Smooth muscle cell (in vitro differentiated cells): Measurements from ENCODE around the gene KCNH3. TPM values are rescaled to one million over a fixed set of nuclear protein-coding genes. Genes with fewer than 3 reads are reported as not detected.
"Not testable (repeated sequence)": the region's sequence is repeated elsewhere in the genome, so short reads cannot be mapped to it uniquely, and the experiment has no call there.

Experiments used
- DNase-seq: peaks from one replicate; lab custom pipeline; 2025; ENCODE audit not compliant: unreplicated experiment; lab: John Stamatoyannopoulos, UW
- H2AFZ ChIP-seq: fragments of 200-600 bp; sonication (generic); 2 replicates; pipeline ENCODE4 v1.6.0; 2016; ENCODE audit warnings: antibody characterized with exemption, low read depth, mild to moderate bottlenecking
- H3F3A ChIP-seq: fragments of 200-600 bp; sonication (generic); 2 replicates; pipeline ENCODE4 v1.6.0; 2017; ENCODE audit warnings: antibody characterized with exemption, low read depth
- H3K27ac ChIP-seq: fragments of 200-600 bp; sonication (generic); 2 replicates; pipeline ENCODE4 v1.5.1; 2016; ENCODE audit warnings: low read depth, mild to moderate bottlenecking
- H3K27me3 ChIP-seq: fragments of 200-600 bp; sonication (generic); 2 replicates; pipeline ENCODE4 v1.6.1; 2016; ENCODE audit warnings: low read depth, mild to moderate bottlenecking
- H3K36me3 ChIP-seq: fragments of 200-600 bp; sonication (generic); 2 replicates; pipeline ENCODE4 v1.5.1; 2016; ENCODE audit warnings: low read depth
- H3K4me1 ChIP-seq: fragments of 200-600 bp; sonication (generic); 2 replicates; pipeline ENCODE4 v1.5.1; 2016; ENCODE audit warnings: low read depth
- H3K4me2 ChIP-seq: fragments of 200-600 bp; sonication (generic); 2 replicates; pipeline ENCODE4 v1.6.0; 2016; ENCODE audit warnings: mild to moderate bottlenecking
- H3K4me3 ChIP-seq: fragments of 200-600 bp; sonication (generic); 2 replicates; pipeline ENCODE4 v1.5.1; 2016; ENCODE audit warnings: mild to moderate bottlenecking
- H3K79me2 ChIP-seq: fragments of 200-600 bp; sonication (generic); 2 replicates; pipeline ENCODE4 v1.6.0; 2016; ENCODE audit warnings: low read depth, mild to moderate bottlenecking
- H3K9ac ChIP-seq: fragments of 200-600 bp; sonication (generic); 2 replicates; pipeline ENCODE4 v1.6.0; 2016; ENCODE audit warnings: low read depth
- H3K9me3 ChIP-seq: fragments of 200-600 bp; sonication (generic); replicated peaks from 2 replicates; pipeline ENCODE4 v1.5.1; 2016; ENCODE audit warnings: low read depth
- H4K20me1 ChIP-seq: fragments of 200-600 bp; sonication (generic); 2 replicates; pipeline ENCODE4 v1.6.0; 2016; ENCODE audit warnings: low read depth
- CTCF ChIP-seq: fragments of 200-600 bp; sonication (generic); IDR thresholded peaks from 2 replicates; pipeline ENCODE4 v1.5.1; 2017; ENCODE audit warnings: borderline replicate concordance, mild to moderate bottlenecking, antibody characterized with exemption; ENCODE audit not compliant: insufficient read depth, poor library complexity, severe bottlenecking
- WGBS: methylation state at CpG from one replicate; pipeline ENCODE4 v1.1.7; 2016; ENCODE audit warnings: low lambda C conversion rate; 5-methylcytosine and 5-hydroxymethylcytosine counted together
- polyA plus RNA-seq: library from polyadenylated mRNA; unstranded; fragments of >200 nt; fragmentation: Nextera tagmentation; extraction: Ambion mirVana; gene quantifications from 2 replicates; pipeline ENCODE4 v1.2.1, GENCODE V29; 2016
- small RNA-seq: library from RNA; depleted of rRNA; stranded (forward); fragments of <200 nt; gene quantifications from one replicate; pipeline ENCODE3, GENCODE V24; 2014
- total RNA-seq: library from RNA; depleted of rRNA; stranded (reverse); fragments of >200 nt; gene quantifications from 2 replicates; pipeline ENCODE4 v1.2.3, GENCODE V29; 2014

The KCNH3 gene
- total and polyA plus RNA-seq, 2 experiments from 2014 or later = 0.09 to 0.94 TPM

GRCh38 chr12:49604856-49605255 lies 66.0 kb downstream of the KCNH3 start:
- 58% methylated on average over 5 of the region's 5 CpGs for WGBS
- Histone ChIP-seq H3K9ac (no peak overlapping the region), H4K20me1 (no peaks in the 10 kb centered on the region), H3K36me3 (no peaks in the 10 kb centered on the region), H3K4me1 (no peaks in the 10 kb centered on the region), H3K79me2 (no peaks in the 10 kb centered on the region), H2AFZ (no peak overlapping the region), H3K4me2 (no peak overlapping the region), H3K9me3 (no peaks in the 10 kb centered on the region), H3K4me3 (no peak overlapping the region), H3F3A (no peaks in the 10 kb centered on the region), H3K27ac (no peak overlapping the region), H3K27me3 (no peaks in the 10 kb centered on the region)
- no peak for TF ChIP-seq CTCF
- DNase-seq = no peak

- not testable (repeated sequence) for H3K27me3 ChIP-seq, H3K36me3 ChIP-seq, H3K79me2 ChIP-seq, DNase-seq, H4K20me1 ChIP-seq, H3K4me3 ChIP-seq, H3K27ac ChIP-seq, H3F3A ChIP-seq, H3K4me2 ChIP-seq, H3K4me1 ChIP-seq, H3K9me3 ChIP-seq, H2AFZ ChIP-seq, H3K9ac ChIP-seq
- 91% methylated on average over 4 of the region's 4 CpGs for WGBS
Measured at GRCh38 chr12:49605539-49605938, 66.7 kb downstream of the KCNH3 start, which contains the start of gene FAM186B. Gene FAM186B, minus strand, starts transcription at chr12:49605639. Its CDS starts 162 bp downstream, at chr12:49605477.

Small RNAs within 50 kb of the gene (small RNA-seq; reads per million reads assigned to genes)
- not detected for gene POLR2KP1
- not detected for gene RNU6-834P

Other genes with a start within 250 kb of the KCNH3 start
- not detected in 2 replicates for gene PRPH, start 243.9 kb upstream of the KCNH3 start, total RNA-seq
- 0.43 TPM in 1 of 2 replicates, not detected in the other for gene PRPH, start 243.9 kb upstream of the KCNH3 start, polyA plus RNA-seq
- gene TROAP, start 215.8 kb upstream of the KCNH3 start, total RNA-seq = 2.6 and 3.7 TPM in 2 replicates
- 8.5 and 10.2 TPM in 2 replicates for gene TROAP, start 215.8 kb upstream of the KCNH3 start, polyA plus RNA-seq
- not detected in 2 replicates for gene C1QL4, start 201.8 kb upstream of the KCNH3 start, total RNA-seq
- 0.09 TPM in 1 of 2 replicates, not detected in the other for gene C1QL4, start 201.8 kb upstream of the KCNH3 start, polyA plus RNA-seq
- 0.09 and 1.1 TPM in 2 replicates for gene DNAJC22, start 192.1 kb upstream of the KCNH3 start, total RNA-seq
- gene DNAJC22, start 192.1 kb upstream of the KCNH3 start, polyA plus RNA-seq = 1.8 and 2.4 TPM in 2 replicates
- 32.0 and 35.6 TPM in 2 replicates for gene SPATS2, start 171.6 kb upstream of the KCNH3 start, total RNA-seq
- 33.6 and 39.0 TPM in 2 replicates for gene SPATS2, start 171.6 kb upstream of the KCNH3 start, polyA plus RNA-seq
- 41.4 and 46.4 TPM in 2 replicates for gene MCRS1, start 29.1 kb downstream of the KCNH3 start, total RNA-seq
- gene MCRS1, start 29.1 kb downstream of the KCNH3 start, polyA plus RNA-seq = 54.4 and 55.2 TPM in 2 replicates
- gene FAM186B, start 66.6 kb downstream of the KCNH3 start, total RNA-seq = 0.09 and 1.3 TPM in 2 replicates
- gene FAM186B, start 66.6 kb downstream of the KCNH3 start, polyA plus RNA-seq = 0.18 and 0.26 TPM in 2 replicates
- 5.7 and 6.2 TPM in 2 replicates for gene PRPF40B, start 84.5 kb downstream of the KCNH3 start, total RNA-seq
- 19.8 and 22.8 TPM in 2 replicates for gene PRPF40B, start 84.5 kb downstream of the KCNH3 start, polyA plus RNA-seq
- 18.3 and 20.8 TPM in 2 replicates for gene FMNL3, start 168.4 kb downstream of the KCNH3 start, total RNA-seq
- gene FMNL3, start 168.4 kb downstream of the KCNH3 start, polyA plus RNA-seq = 19.7 and 21.7 TPM in 2 replicates
- gene TMBIM6, start 202.5 kb downstream of the KCNH3 start, total RNA-seq = 677 and 679 TPM in 2 replicates
- gene TMBIM6, start 202.5 kb downstream of the KCNH3 start, polyA plus RNA-seq = 611 and 663 TPM in 2 replicates